Epithelial cell of proximal tubule (primary cell): Measurements from ENCODE around the gene CDH4. TPM values are rescaled to one million over a fixed set of nuclear protein-coding genes. Genes with fewer than 3 reads are reported as not detected.

Source experiments
- DNase-seq: peaks from one replicate; pipeline ENCODE4 v3.0.0-alpha.2; 2011; ENCODE audit warnings: low read depth
- H3K4me3 ChIP-seq: 2 replicates; pipeline ENCODE4 v1.5.1; 2011; ENCODE audit warnings: low read depth, mild to moderate bottlenecking, low read length
- CTCF ChIP-seq: conservative IDR thresholded peaks from 2 replicates; pipeline ENCODE4 v1.5.1; 2012; ENCODE audit warnings: low read depth, mild to moderate bottlenecking, low read length
- total RNA-seq: library from RNA; depleted of rRNA; stranded (reverse); fragments of >200 nt; gene quantifications from 2 replicates; pipeline ENCODE4 v1.2.3, GENCODE V29; 2015

Gene CDH4
- total RNA-seq, 1 donor from 2014 or later, result 17.1 TPM

- H3K4me3 ChIP-seq, result no peak overlapping the region
Measured at GRCh38 chr20:61765871-61766654, 514.0 kb downstream of the CDH4 start.

GRCh38 chr20:61766921-61767610 lies 515.0 kb downstream of the CDH4 start:
- DNase-seq, result no peak
- TF ChIP-seq CTCF, result no peak
- H3K4me3 ChIP-seq, result no peak overlapping the region

More at GRCh38 chr20:61765871-61766654, 514.0 kb downstream of the CDH4 start:
- TF ChIP-seq CTCF, result no peak
- DNase-seq, result no peak

- no peak for DNase-seq
- TF ChIP-seq CTCF, result no peak
Measured at GRCh38 chr20:61767761-61768494, 515.9 kb downstream of the CDH4 start.

GRCh38 chr20:61768571-61769285 lies 516.7 kb downstream of the CDH4 start:
- no peak for DNase-seq
- no peak overlapping the region for H3K4me3 ChIP-seq
- no peak for TF ChIP-seq CTCF

More at GRCh38 chr20:61767761-61768494, 515.9 kb downstream of the CDH4 start:
- no peak overlapping the region for H3K4me3 ChIP-seq

- H3K4me3 ChIP-seq, result no peak overlapping the region
- no peak for DNase-seq
Measured at GRCh38 chr20:61769286-61769832, 517.3 kb downstream of the CDH4 start.

More at GRCh38 chr20:61769286-61769832, 517.3 kb downstream of the CDH4 start:
- no peak for TF ChIP-seq CTCF
